GM12878 (cell line): ENCODE measurements around the gene COQ2. TPM values are rescaled to one million over a fixed set of nuclear protein-coding genes. Genes with fewer than 3 reads are reported as not detected.

ENCODE experiments used
- BRCA1 ChIP-seq: IDR thresholded peaks from 2 replicates; pipeline ENCODE4 v1.6.1; 2011; ENCODE audit warnings: low read depth, low read length, improper control_type of control experiment
- CHD1 ChIP-seq: IDR thresholded peaks from 2 replicates; pipeline ENCODE4 v1.6.1; 2012; ENCODE audit warnings: low read depth, low read length, improper control_type of control experiment
- CHD2 ChIP-seq: IDR thresholded peaks from 2 replicates; pipeline ENCODE4 v1.6.1; 2011; ENCODE audit warnings: low read depth, low read length, improper control_type of control experiment, borderline replicate concordance
- CREM ChIP-seq: IDR thresholded peaks from 2 replicates; pipeline ENCODE4 v1.6.1; 2014; ENCODE audit warnings: antibody characterized with exemption, low read depth
- HCFC1 ChIP-seq: fragments of 150-350 bp; IDR thresholded peaks from 2 replicates; pipeline ENCODE4 v1.6.1; 2014; ENCODE audit warnings: low read length
- IKZF1 ChIP-seq: fragments of 450-650 bp; conservative IDR thresholded peaks from 2 replicates; pipeline ENCODE4 v1.6.1; 2017; ENCODE audit warnings: antibody characterized with exemption, mild to moderate bottlenecking
- IKZF2 ChIP-seq, 2 experiments: fragments of 450-650 bp; IDR thresholded peaks; 2 replicates each; pipeline ENCODE4 v1.6.1; 2017; ENCODE audit warnings: mild to moderate bottlenecking in 2 of 2, moderate library complexity in 2 of 2
- JUND ChIP-seq: IDR thresholded peaks from 2 replicates; pipeline ENCODE4 v1.6.1; 2012; ENCODE audit warnings: low read depth, mild to moderate bottlenecking, low read length, improper control_type of control experiment, moderate library complexity
- MTA3 ChIP-seq: IDR thresholded peaks from 2 replicates; pipeline ENCODE4 v1.6.1; 2012; ENCODE audit warnings: low read length, inconsistent platforms, borderline replicate concordance
- NR2F1 ChIP-seq: fragments of 450-650 bp; conservative IDR thresholded peaks from 2 replicates; pipeline ENCODE4 v1.6.1; 2017; ENCODE audit warnings: mild to moderate bottlenecking
- NRF1 ChIP-seq: conservative IDR thresholded peaks from 2 replicates; pipeline ENCODE4 v1.6.1; 2011; ENCODE audit warnings: mild to moderate bottlenecking, low read depth, low read length, improper control_type of control experiment
- PAX5 ChIP-seq: IDR thresholded peaks from 2 replicates; pipeline ENCODE4 v1.6.1; 2011; ENCODE audit warnings: low read depth, low read length, borderline replicate concordance
- POLR2AphosphoS5 ChIP-seq: IDR thresholded peaks from 2 replicates; pipeline ENCODE4 v1.6.1; 2011; ENCODE audit warnings: mild to moderate bottlenecking, low read length, inconsistent platforms
- POU2F2 ChIP-seq: IDR thresholded peaks from 3 replicates; pipeline ENCODE4 v1.6.1; 2011; ENCODE audit warnings: low read depth, mild to moderate bottlenecking, low read length, borderline replicate concordance
- RCOR1 ChIP-seq: conservative IDR thresholded peaks from 2 replicates; pipeline ENCODE4 v1.6.1; 2012; ENCODE audit warnings: low read depth, low read length, improper control_type of control experiment
- RUNX3 ChIP-seq: IDR thresholded peaks from 2 replicates; pipeline ENCODE4 v1.6.1; 2012; ENCODE audit warnings: low read length, inconsistent platforms
- SIN3A ChIP-seq: IDR thresholded peaks from 2 replicates; pipeline ENCODE4 v1.6.1; 2012; ENCODE audit warnings: low read depth, low read length, improper control_type of control experiment
- SMARCA5 ChIP-seq: fragments of 450-650 bp; IDR thresholded peaks from 2 replicates; pipeline ENCODE4 v1.6.1; 2017; ENCODE audit warnings: mild to moderate bottlenecking
- SPI1 ChIP-seq: IDR thresholded peaks from 2 replicates; pipeline ENCODE4 v1.6.1; 2011; ENCODE audit warnings: low read depth, mild to moderate bottlenecking, low read length, moderate library complexity, borderline replicate concordance; ENCODE audit not compliant: insufficient read depth
- SREBF2 ChIP-seq: IDR thresholded peaks from 2 replicates; pipeline ENCODE4 v1.6.1; 2012; ENCODE audit warnings: mild to moderate bottlenecking, low read length
- YY1 ChIP-seq: IDR thresholded peaks from 2 replicates; pipeline ENCODE4 v1.6.1; 2011; ENCODE audit warnings: low read depth, mild to moderate bottlenecking, low read length
- ZNF207 ChIP-seq: fragments of 450-650 bp; IDR thresholded peaks from 2 replicates; pipeline ENCODE4 v1.6.1; 2014; ENCODE audit warnings: antibody characterized with exemption, mild to moderate bottlenecking, borderline replicate concordance
- ZSCAN29 ChIP-seq: fragments of 450-650 bp; IDR thresholded peaks from 2 replicates; pipeline ENCODE4 v1.6.1; 2017; ENCODE audit warnings: mild to moderate bottlenecking, moderate library complexity
- polyA plus RNA-seq, 11 experiments: library from polyadenylated mRNA; depleted of rRNA in 4 of 11; unstranded in 6 of 11; stranded (reverse) in 5 of 11; fragments of >200 nt; fragmentation: Nextera tagmentation in 4 of 11; fragmentation: Illumina TruSeq in 1 of 11; extraction: Ambion mirVana in 4 of 11; extraction: Trizol in 1 of 11; gene quantifications; 1 replicate in 1 of 11; 2 replicates in 10 of 11; pipeline versions ENCODE4 v1.2.1 to v1.2.3, GENCODE V29; 2011 to 2016; ENCODE audit warnings: inconsistent platforms in 2 of 11, missing spikeins in 2 of 11, low read depth in 1 of 11
- total RNA-seq, 4 experiments: library from RNA; depleted of rRNA in 3 of 4; stranded (reverse); fragments of >200 nt in 3 of 4; fragmentation: Illumina TruSeq in 1 of 4; extraction: Trizol in 1 of 4; gene quantifications; 2 replicates each; pipeline versions ENCODE4 v1.2.1 to v1.2.3, GENCODE V29; 2013 to 2021
- TF ChIP-seq, protein P1 (sequence below): IDR thresholded peaks from 2 replicates; pipeline ENCODE4 v1.6.1; 2012; ENCODE audit warnings: low read depth, low read length, improper control_type of control experiment
- TF ChIP-seq, protein P2 (sequence below): fragments of 450-650 bp; IDR thresholded peaks from 2 replicates; pipeline ENCODE4 v1.6.1; 2017; ENCODE audit warnings: low read depth, mild to moderate bottlenecking, moderate library complexity
- TF ChIP-seq, protein P3 (sequence below): IDR thresholded peaks from 2 replicates; pipeline ENCODE4 v1.6.1; 2012; ENCODE audit warnings: low read depth, low read length, improper control_type of control experiment

Gene COQ2
- total and polyA plus RNA-seq, 10 of the 15 experiments (the other 5 are each of a cell fraction or from before 2014, with no cell fraction given): 5.0 to 46.7 (median 19.1) TPM

GRCh38 chr4:83284193-83285054, at the start of gene COQ2 (continued):
- TF ChIP-seq BRCA1 (peak; percentile 71), RUNX3 (peak; percentile 43; the same call in 1 of the 2 replicates), ZNF207 (peak; percentile 62; the same call in 1 of the 2 replicates), CHD1 (no peak), YY1 (peak; percentile 91), MTA3 (no peak), POLR2AphosphoS5 (peak; percentile 85; the same call in 1 of the 2 replicates), IKZF1 (peak; percentile 95), SIN3A (peak; percentile 93; the same call in 1 of the 2 replicates), JUND (peak; percentile 47; the same call in 1 of the 2 replicates), SMARCA5 (peak; percentile 93), IKZF2 (IDR thresholded peaks at IDR 0.05) (peak in 1 of 2 experiments; percentile 41; a peak in 1 of 4 replicates), HCFC1 (0 out of 2 replicates have a peak, but pooled peaks have one; percentile 23), NRF1 (peak; percentile 73), SREBF2 (no peak), SPI1 (no peak), PAX5 (peak; percentile 36; the same call in 1 of the 2 replicates), ZSCAN29 (peak; percentile 75; the same call in 1 of the 2 replicates), CHD2 (peak; percentile 94), NR2F1 (peak; percentile 81; the same call in 1 of the 2 replicates), RCOR1 (0 out of 2 replicates have a peak, but pooled peaks have one; percentile 54), POU2F2 (peak; percentile 72; the same call in 2 of the 3 replicates), CREM (peak; percentile 84)
- TF ChIP-seq, protein P1, sequence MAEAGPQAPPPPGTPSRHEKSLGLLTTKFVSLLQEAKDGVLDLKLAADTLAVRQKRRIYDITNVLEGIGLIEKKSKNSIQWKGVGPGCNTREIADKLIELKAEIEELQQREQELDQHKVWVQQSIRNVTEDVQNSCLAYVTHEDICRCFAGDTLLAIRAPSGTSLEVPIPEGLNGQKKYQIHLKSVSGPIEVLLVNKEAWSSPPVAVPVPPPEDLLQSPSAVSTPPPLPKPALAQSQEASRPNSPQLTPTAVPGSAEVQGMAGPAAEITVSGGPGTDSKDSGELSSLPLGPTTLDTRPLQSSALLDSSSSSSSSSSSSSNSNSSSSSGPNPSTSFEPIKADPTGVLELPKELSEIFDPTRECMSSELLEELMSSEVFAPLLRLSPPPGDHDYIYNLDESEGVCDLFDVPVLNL: peak; percentile 87
- TF ChIP-seq, protein P2, sequence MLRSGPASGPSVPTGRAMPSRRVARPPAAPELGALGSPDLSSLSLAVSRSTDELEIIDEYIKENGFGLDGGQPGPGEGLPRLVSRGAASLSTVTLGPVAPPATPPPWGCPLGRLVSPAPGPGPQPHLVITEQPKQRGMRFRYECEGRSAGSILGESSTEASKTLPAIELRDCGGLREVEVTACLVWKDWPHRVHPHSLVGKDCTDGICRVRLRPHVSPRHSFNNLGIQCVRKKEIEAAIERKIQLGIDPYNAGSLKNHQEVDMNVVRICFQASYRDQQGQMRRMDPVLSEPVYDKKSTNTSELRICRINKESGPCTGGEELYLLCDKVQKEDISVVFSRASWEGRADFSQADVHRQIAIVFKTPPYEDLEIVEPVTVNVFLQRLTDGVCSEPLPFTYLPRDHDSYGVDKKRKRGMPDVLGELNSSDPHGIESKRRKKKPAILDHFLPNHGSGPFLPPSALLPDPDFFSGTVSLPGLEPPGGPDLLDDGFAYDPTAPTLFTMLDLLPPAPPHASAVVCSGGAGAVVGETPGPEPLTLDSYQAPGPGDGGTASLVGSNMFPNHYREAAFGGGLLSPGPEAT: 0 out of 2 replicates have a peak, but pooled peaks have one; percentile 12
- TF ChIP-seq, protein P3, sequence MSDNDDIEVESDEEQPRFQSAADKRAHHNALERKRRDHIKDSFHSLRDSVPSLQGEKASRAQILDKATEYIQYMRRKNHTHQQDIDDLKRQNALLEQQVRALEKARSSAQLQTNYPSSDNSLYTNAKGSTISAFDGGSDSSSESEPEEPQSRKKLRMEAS: peak; percentile 36; the same call in 1 of the 2 replicates
